ENCODE results near the gene SLC41A1.

DNA sequence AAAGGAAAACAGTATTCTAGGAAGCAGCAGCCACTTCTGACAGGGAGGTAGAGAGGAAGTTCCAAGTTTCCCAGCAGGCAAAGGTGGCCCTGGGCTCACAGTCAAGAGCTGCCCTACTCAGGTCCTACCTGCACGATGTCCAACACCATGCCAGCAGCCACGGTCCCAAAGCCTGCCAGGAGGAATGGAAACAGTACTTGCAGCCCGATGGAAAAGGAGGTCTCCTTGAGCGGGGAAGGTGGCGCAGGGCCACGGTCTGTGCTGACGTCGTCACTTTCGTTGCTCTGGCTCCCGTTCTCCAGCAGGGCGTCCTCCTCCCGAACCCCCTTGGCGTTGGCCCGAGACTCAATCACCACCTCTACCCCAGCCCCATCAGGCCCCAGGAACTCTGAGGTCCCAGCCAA, 3.1 kb downstream of the SLC41A1 start:
- TF ChIP-seq, protein P1, sequence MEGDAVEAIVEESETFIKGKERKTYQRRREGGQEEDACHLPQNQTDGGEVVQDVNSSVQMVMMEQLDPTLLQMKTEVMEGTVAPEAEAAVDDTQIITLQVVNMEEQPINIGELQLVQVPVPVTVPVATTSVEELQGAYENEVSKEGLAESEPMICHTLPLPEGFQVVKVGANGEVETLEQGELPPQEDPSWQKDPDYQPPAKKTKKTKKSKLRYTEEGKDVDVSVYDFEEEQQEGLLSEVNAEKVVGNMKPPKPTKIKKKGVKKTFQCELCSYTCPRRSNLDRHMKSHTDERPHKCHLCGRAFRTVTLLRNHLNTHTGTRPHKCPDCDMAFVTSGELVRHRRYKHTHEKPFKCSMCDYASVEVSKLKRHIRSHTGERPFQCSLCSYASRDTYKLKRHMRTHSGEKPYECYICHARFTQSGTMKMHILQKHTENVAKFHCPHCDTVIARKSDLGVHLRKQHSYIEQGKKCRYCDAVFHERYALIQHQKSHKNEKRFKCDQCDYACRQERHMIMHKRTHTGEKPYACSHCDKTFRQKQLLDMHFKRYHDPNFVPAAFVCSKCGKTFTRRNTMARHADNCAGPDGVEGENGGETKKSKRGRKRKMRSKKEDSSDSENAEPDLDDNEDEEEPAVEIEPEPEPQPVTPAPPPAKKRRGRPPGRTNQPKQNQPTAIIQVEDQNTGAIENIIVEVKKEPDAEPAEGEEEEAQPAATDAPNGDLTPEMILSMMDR (IDR thresholded peaks at IDR 0.05 in 2 of 3, conservative IDR thresholded peaks at IDR 0.05 in 1 of 3; ENCODE audit: insufficient read depth in 2 of 3, low read depth in 1 of 3, low read length in 3 of 3) = no peak
- TF ChIP-seq FOXK2 (conservative IDR thresholded peaks at IDR 0.05 in 1 of 2, IDR thresholded peaks at IDR 0.05 in 1 of 2; ENCODE audit: low read depth in 2 of 2) (no peak), TAF1 (IDR thresholded peaks at IDR 0.05; ENCODE audit: control insufficient read depth, extremely low read depth, insufficient read depth, low read length, severe bottlenecking) (no peak), CBFB (CRISPR knock-in tag; IDR thresholded peaks at IDR 0.05) (no peak), ARID3A (IDR thresholded peaks at IDR 0.05; ENCODE audit: borderline replicate concordance, low read depth, low read length) (no peak), PHF8 (IDR thresholded peaks at IDR 0.05; ENCODE audit: borderline replicate concordance, low read length) (no peak), EP300 (IDR thresholded peaks at IDR 0.05; ENCODE audit: low read length) (no peak), CBX1 (IDR thresholded peaks at IDR 0.05; ENCODE audit: low read depth) (no peak)
- TF ChIP-seq, protein P2, sequence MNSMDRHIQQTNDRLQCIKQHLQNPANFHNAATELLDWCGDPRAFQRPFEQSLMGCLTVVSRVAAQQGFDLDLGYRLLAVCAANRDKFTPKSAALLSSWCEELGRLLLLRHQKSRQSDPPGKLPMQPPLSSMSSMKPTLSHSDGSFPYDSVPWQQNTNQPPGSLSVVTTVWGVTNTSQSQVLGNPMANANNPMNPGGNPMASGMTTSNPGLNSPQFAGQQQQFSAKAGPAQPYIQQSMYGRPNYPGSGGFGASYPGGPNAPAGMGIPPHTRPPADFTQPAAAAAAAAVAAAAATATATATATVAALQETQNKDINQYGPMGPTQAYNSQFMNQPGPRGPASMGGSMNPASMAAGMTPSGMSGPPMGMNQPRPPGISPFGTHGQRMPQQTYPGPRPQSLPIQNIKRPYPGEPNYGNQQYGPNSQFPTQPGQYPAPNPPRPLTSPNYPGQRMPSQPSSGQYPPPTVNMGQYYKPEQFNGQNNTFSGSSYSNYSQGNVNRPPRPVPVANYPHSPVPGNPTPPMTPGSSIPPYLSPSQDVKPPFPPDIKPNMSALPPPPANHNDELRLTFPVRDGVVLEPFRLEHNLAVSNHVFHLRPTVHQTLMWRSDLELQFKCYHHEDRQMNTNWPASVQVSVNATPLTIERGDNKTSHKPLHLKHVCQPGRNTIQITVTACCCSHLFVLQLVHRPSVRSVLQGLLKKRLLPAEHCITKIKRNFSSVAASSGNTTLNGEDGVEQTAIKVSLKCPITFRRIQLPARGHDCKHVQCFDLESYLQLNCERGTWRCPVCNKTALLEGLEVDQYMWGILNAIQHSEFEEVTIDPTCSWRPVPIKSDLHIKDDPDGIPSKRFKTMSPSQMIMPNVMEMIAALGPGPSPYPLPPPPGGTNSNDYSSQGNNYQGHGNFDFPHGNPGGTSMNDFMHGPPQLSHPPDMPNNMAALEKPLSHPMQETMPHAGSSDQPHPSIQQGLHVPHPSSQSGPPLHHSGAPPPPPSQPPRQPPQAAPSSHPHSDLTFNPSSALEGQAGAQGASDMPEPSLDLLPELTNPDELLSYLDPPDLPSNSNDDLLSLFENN (IDR thresholded peaks at IDR 0.05; ENCODE audit: low read depth in 2 of 2, low read length in 2 of 2) = no peak
- TF ChIP-seq, protein P3, sequence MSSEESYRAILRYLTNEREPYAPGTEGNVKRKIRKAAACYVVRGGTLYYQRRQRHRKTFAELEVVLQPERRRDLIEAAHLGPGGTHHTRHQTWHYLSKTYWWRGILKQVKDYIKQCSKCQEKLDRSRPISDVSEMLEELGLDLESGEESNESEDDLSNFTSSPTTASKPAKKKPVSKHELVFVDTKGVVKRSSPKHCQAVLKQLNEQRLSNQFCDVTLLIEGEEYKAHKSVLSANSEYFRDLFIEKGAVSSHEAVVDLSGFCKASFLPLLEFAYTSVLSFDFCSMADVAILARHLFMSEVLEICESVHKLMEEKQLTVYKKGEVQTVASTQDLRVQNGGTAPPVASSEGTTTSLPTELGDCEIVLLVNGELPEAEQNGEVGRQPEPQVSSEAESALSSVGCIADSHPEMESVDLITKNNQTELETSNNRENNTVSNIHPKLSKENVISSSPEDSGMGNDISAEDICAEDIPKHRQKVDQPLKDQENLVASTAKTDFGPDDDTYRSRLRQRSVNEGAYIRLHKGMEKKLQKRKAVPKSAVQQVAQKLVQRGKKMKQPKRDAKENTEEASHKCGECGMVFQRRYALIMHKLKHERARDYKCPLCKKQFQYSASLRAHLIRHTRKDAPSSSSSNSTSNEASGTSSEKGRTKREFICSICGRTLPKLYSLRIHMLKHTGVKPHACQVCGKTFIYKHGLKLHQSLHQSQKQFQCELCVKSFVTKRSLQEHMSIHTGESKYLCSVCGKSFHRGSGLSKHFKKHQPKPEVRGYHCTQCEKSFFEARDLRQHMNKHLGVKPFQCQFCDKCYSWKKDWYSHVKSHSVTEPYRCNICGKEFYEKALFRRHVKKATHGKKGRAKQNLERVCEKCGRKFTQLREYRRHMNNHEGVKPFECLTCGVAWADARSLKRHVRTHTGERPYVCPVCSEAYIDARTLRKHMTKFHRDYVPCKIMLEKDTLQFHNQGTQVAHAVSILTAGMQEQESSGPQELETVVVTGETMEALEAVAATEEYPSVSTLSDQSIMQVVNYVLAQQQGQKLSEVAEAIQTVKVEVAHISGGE (CRISPR knock-in tag; IDR thresholded peaks at IDR 0.05) = no peak

All from K562 (cell line).